T-cell (primary cell): ENCODE measurements around the gene LYPD1. TPM values are rescaled to one million over a fixed set of nuclear protein-coding genes. Genes with fewer than 3 reads are reported as not detected.
"Not testable (repeated sequence)": the region's sequence is repeated elsewhere in the genome, so short reads cannot be mapped to it uniquely, and the experiment has no call there.

Experiments
- ATAC-seq, 4 experiments: fragments of 200-7000 bp in 3 of 4; fragments of 150-1000 bp in 1 of 4; cut with Tn5 transposase; replicated peaks in 1 of 4; 1 replicate in 3 of 4; 2 replicates in 1 of 4; pipeline ENCODE4 v1.10.0; 2021; ENCODE audit warnings: moderate library complexity in 3 of 4, mild to moderate bottlenecking in 2 of 4, moderate number of reproducible peaks in 1 of 4
- CTCF ChIA-PET, 2 donors: fragments of 300-600 bp; sonication (Branson Sonifier 250); formaldehyde crosslinking; loops; one replicate each; lab custom pipeline; 2022; ENCODE audit warnings: antibody characterized with exemption in 2 of 2; lab: Charles Lee
- POLR2A ChIA-PET, 2 donors: fragments of 300-600 bp; sonication (Branson Sonifier 250); formaldehyde crosslinking; loops; one replicate each; lab custom pipeline; 2022; ENCODE audit warnings: antibody characterized with exemption in 2 of 2; lab: Charles Lee
- DNase-seq, 35 experiments: peaks; one replicate each; pipeline versions ENCODE4 v3.0.0 to v3.0.0-alpha.2; 2013 to 2023
- H3K27ac ChIP-seq: one replicate; pipeline ENCODE4 v1.5.1; 2013; ENCODE audit warnings: low read length
- H3K27me3 ChIP-seq, 2 experiments: replicated peaks in 1 of 2; 1 replicate in 1 of 2; 2 replicates in 1 of 2; pipeline versions ENCODE4 v1.6.1 to v1.7.0; 2013; ENCODE audit warnings: low read length in 1 of 2, mixed read lengths in 1 of 2; ENCODE audit not compliant: control insufficient read depth in 2 of 2, insufficient read depth in 2 of 2; ENCODE audit errors: extremely low read depth in 1 of 2
- H3K36me3 ChIP-seq, 2 donors: 1 replicate in 1 of 2; 2 replicates in 1 of 2; pipeline versions ENCODE4 v1.6.1 to v1.7.0; 2013; ENCODE audit warnings: low read length in 1 of 2; ENCODE audit not compliant: control insufficient read depth in 2 of 2, insufficient read depth in 1 of 2; ENCODE audit errors: extremely low read depth in 1 of 2
- H3K4me1 ChIP-seq, 2 experiments: 1 replicate in 1 of 2; 2 replicates in 1 of 2; pipeline versions ENCODE4 v1.6.1 to v1.7.0; 2013; ENCODE audit warnings: low read length in 2 of 2, mixed read lengths in 1 of 2; ENCODE audit not compliant: insufficient read depth in 2 of 2, control insufficient read depth in 1 of 2; ENCODE audit errors: extremely low read depth in 1 of 2
- H3K4me3 ChIP-seq, 2 donors: 1 replicate in 1 of 2; 2 replicates in 1 of 2; pipeline versions ENCODE4 v1.5.1 to v1.7.0; 2013; ENCODE audit warnings: mild to moderate bottlenecking in 2 of 2, low read length in 1 of 2, moderate library complexity in 1 of 2; ENCODE audit not compliant: control insufficient read depth in 1 of 2; ENCODE audit errors: extremely low read depth in 1 of 2
- H3K9me3 ChIP-seq: 2 replicates; pipeline ENCODE4 v1.7.0; 2013
- H3K27ac Mint-ChIP-seq, 2 donors: one replicate each; pipeline ENCODE4 v1.8.0; 2020 to 2021; ENCODE audit warnings: mild to moderate bottlenecking in 2 of 2, mixed read lengths in 2 of 2
- H3K27me3 Mint-ChIP-seq, 2 donors: one replicate each; pipeline ENCODE4 v1.8.0; 2021 to 2022; ENCODE audit warnings: mixed read lengths in 2 of 2
- H3K36me3 Mint-ChIP-seq: one replicate; pipeline ENCODE4 v1.8.0; 2021; ENCODE audit warnings: mixed read lengths
- H3K4me1 Mint-ChIP-seq, 3 donors: one replicate each; pipeline ENCODE4 v1.8.0; 2020 to 2022; ENCODE audit warnings: mixed read lengths in 3 of 3, mild to moderate bottlenecking in 1 of 3
- H3K4me3 Mint-ChIP-seq, 3 donors: one replicate each; pipeline ENCODE4 v1.8.0; 2020 to 2022; ENCODE audit warnings: mild to moderate bottlenecking in 3 of 3, mixed read lengths in 3 of 3, moderate library complexity in 3 of 3
- H3K9me3 Mint-ChIP-seq, 3 donors: one replicate each; pipeline ENCODE4 v1.8.0; 2020 to 2022; ENCODE audit warnings: mixed read lengths in 3 of 3
- WGBS: methylation state at CpG from one replicate; pipeline ENCODE4 v1.1.5; 2013; ENCODE audit warnings: missing lambda C conversion rate; ENCODE audit not compliant: insufficient coverage; 5-methylcytosine and 5-hydroxymethylcytosine counted together
- total RNA-seq, 35 experiments: library from RNA in 6 of 35; stranded (reverse) in 6 of 35; fragments of 120-200 nt in 1 of 35; gene quantifications; one replicate each; pipeline versions ENCODE4 v1.2.1 to v1.2.4 and lab custom pipeline; 2013 to 2026

The LYPD1 gene
- total RNA-seq, 5 donors from 2014 or later (not counting 1 experiment from before 2014, with no cell fraction given) = 0.15 TPM; not detected in 4

GRCh38 chr2:132699802-132700201 is 29.8 kb upstream of the LYPD1 start:
- H3K27ac Mint-ChIP-seq, H3K36me3 ChIP-seq, POLR2A ChIA-PET, H3K4me1 Mint-ChIP-seq, CTCF ChIA-PET, ATAC-seq, H3K9me3 ChIP-seq, H3K27ac ChIP-seq, H3K4me3 ChIP-seq, H3K36me3 Mint-ChIP-seq, H3K27me3 Mint-ChIP-seq, H3K4me3 Mint-ChIP-seq, H3K27me3 ChIP-seq, H3K9me3 Mint-ChIP-seq, H3K4me1 ChIP-seq, DNase-seq: not testable (repeated sequence)
- no CpG with 5 or more reads among the region's 2 CpGs for WGBS

- H3K27ac ChIP-seq, DNase-seq, H3K36me3 Mint-ChIP-seq, ATAC-seq, H3K27ac Mint-ChIP-seq, H3K4me1 Mint-ChIP-seq, H3K36me3 ChIP-seq, H3K4me3 ChIP-seq, H3K4me1 ChIP-seq, H3K9me3 Mint-ChIP-seq, H3K4me3 Mint-ChIP-seq, CTCF ChIA-PET, POLR2A ChIA-PET, H3K27me3 ChIP-seq, H3K27me3 Mint-ChIP-seq, H3K9me3 ChIP-seq: not testable (repeated sequence)
- no CpG with 5 or more reads among the region's 3 CpGs for WGBS
Measured at GRCh38 chr2:132698347-132698746, 28.3 kb upstream of the LYPD1 start.

GRCh38 chr2:132697556-132698205 is 27.7 kb upstream of the LYPD1 start:
- Mint-ChIP-seq H3K9me3 (peaks cover 0 to 5% (median 0%) of the 10 kb centered on the region in 3 donors), H3K4me1 (no peaks in the 10 kb centered on the region), H3K27me3 (no peaks in the 10 kb centered on the region), H3K4me3 (no peak overlapping the region), H3K27ac (no peak overlapping the region), H3K36me3 (no peaks in the 10 kb centered on the region)
- Histone ChIP-seq H3K9me3 (no peaks in the 10 kb centered on the region), H3K4me3 (no peak overlapping the region), H3K36me3 (no peaks in the 10 kb centered on the region), H3K27ac (no peak overlapping the region), H3K27me3 (peaks cover 0 to 2% of the 10 kb centered on the region in 2 experiments), H3K4me1 (no peaks in the 10 kb centered on the region)
- no peak for DNase-seq
- no CpG with 5 or more reads among the region's 4 CpGs for WGBS
- ATAC-seq = no peak
- ChIA-PET POLR2A (no interaction called here), CTCF (interaction anchor here in 1 of 2 donors (0.6 kb wide), 1 partner anchor 34 kb away, joined by 3 read pairs; no protein-coding TSS in a partner anchor)

GRCh38 chr2:132692816-132693215 is 22.8 kb upstream of the LYPD1 start:
- CTCF ChIA-PET = no interaction called here
- Histone ChIP-seq H3K27me3 (peaks cover 0 to 2% of the 10 kb centered on the region in 2 experiments), H3K9me3 (no peaks in the 10 kb centered on the region), H3K27ac (no peak overlapping the region), H3K4me3 (no peak overlapping the region), H3K36me3 (no peaks in the 10 kb centered on the region), H3K4me1 (no peaks in the 10 kb centered on the region)
- DNase-seq = no peak
- Mint-ChIP-seq H3K4me3 (no peak overlapping the region), H3K36me3 (no peaks in the 10 kb centered on the region), H3K9me3 (peaks cover 0 to 14% (median 8%) of the 10 kb centered on the region in 3 donors), H3K27ac (no peak overlapping the region), H3K27me3 (no peaks in the 10 kb centered on the region), H3K4me1 (no peaks in the 10 kb centered on the region)
- POLR2A ChIA-PET = no interaction called here
- no peak for ATAC-seq
- WGBS = no CpG with 5 or more reads among the region's 1 CpG

- no peaks in the 10 kb centered on the region for H3K4me1 ChIP-seq
- H3K4me3 ChIP-seq = no peak overlapping the region
- H3K9me3 ChIP-seq = no peaks in the 10 kb centered on the region
- 80% methylated on average over 3 of the region's 4 CpGs for WGBS
- POLR2A ChIA-PET = no interaction called here
- no peaks in the 10 kb centered on the region for H3K27me3 ChIP-seq
- Mint-ChIP-seq H3K4me1 (no peaks in the 10 kb centered on the region), H3K36me3 (no peaks in the 10 kb centered on the region), H3K27ac (no peak overlapping the region), H3K27me3 (no peaks in the 10 kb centered on the region), H3K4me3 (no peak overlapping the region), H3K9me3 (peaks cover 0 to 14% (median 8%) of the 10 kb centered on the region in 3 donors)
- DNase-seq (no peak), ATAC-seq (no peak)
- H3K36me3 ChIP-seq = no peaks in the 10 kb centered on the region
- CTCF ChIA-PET = no interaction called here
- no peak overlapping the region for H3K27ac ChIP-seq
Measured at GRCh38 chr2:132691556-132691955, 21.6 kb upstream of the LYPD1 start.

- Histone ChIP-seq H3K9me3 (no peaks in the 10 kb centered on the region), H3K4me3 (no peak overlapping the region), H3K27ac (no peak overlapping the region), H3K36me3 (no peaks in the 10 kb centered on the region), H3K27me3 (no peaks in the 10 kb centered on the region), H3K4me1 (no peaks in the 10 kb centered on the region)
- no CpG with 5 or more reads among the region's 1 CpG for WGBS
- DNase-seq = no peak
- H3K9me3 Mint-ChIP-seq = peaks cover 0 to 14% (median 8%) of the 10 kb centered on the region in 3 donors
- H3K4me1 Mint-ChIP-seq = no peaks in the 10 kb centered on the region
- no peaks in the 10 kb centered on the region for H3K36me3 Mint-ChIP-seq
- POLR2A ChIA-PET = no interaction called here
- no peak overlapping the region for H3K27ac Mint-ChIP-seq
- no peak for ATAC-seq
- no peaks in the 10 kb centered on the region for H3K27me3 Mint-ChIP-seq
- CTCF ChIA-PET = no interaction called here
- no peak overlapping the region for H3K4me3 Mint-ChIP-seq
Measured at GRCh38 chr2:132690664-132691303, 20.8 kb upstream of the LYPD1 start.
